PC-9 (cell line): ENCODE data around the gene TPRN.

Experiments used
- EZH2 ChIP-seq: fragments of 200-600 bp; sonication (generic); IDR thresholded peaks from 2 replicates; pipeline ENCODE4 v1.8.0; 2017; ENCODE audit warnings: antibody characterized with exemption, low read depth
- TF ChIP-seq, protein P1 (sequence below): fragments of 200-600 bp; sonication (generic); conservative IDR thresholded peaks from 2 replicates; pipeline ENCODE4 v1.6.1; 2017; ENCODE audit warnings: mixed run types, antibody characterized with exemption, mild to moderate bottlenecking, moderate library complexity

DNA sequence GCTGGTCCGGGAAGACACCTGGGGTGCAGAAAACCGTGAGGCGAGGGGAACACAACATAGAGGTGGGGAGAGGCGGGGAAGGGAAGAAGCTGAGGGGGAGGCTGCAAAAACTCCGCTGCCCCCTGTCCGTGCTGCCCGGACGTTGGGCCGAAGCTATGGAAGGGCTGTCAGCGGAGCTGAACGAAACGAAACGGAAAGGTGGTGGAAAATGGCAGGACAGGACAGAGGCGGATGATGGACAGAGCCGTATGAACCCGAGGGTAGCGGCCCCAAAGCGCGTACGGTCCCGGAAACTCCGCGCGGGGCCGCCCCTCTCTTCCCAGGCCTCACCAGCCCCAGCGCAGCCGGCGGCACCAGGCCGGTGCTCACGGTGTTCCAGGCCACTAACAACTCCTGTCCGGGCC, 12.5 kb downstream of the TPRN start:
- TF ChIP-seq, protein P1, sequence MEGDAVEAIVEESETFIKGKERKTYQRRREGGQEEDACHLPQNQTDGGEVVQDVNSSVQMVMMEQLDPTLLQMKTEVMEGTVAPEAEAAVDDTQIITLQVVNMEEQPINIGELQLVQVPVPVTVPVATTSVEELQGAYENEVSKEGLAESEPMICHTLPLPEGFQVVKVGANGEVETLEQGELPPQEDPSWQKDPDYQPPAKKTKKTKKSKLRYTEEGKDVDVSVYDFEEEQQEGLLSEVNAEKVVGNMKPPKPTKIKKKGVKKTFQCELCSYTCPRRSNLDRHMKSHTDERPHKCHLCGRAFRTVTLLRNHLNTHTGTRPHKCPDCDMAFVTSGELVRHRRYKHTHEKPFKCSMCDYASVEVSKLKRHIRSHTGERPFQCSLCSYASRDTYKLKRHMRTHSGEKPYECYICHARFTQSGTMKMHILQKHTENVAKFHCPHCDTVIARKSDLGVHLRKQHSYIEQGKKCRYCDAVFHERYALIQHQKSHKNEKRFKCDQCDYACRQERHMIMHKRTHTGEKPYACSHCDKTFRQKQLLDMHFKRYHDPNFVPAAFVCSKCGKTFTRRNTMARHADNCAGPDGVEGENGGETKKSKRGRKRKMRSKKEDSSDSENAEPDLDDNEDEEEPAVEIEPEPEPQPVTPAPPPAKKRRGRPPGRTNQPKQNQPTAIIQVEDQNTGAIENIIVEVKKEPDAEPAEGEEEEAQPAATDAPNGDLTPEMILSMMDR = no peak
- no peak for TF ChIP-seq EZH2
